Activated T-helper 1 cell treated with anti-CD3 and anti-CD28 coated beads, Interleukin-12 subunit alpha, Interleukin-12 subunit beta, Interleukin-2, Interleukin-4 antibody, amounts not matched to agents 30 ng/mL and 10 ng/mL and 1 ng/mL, durations not matched to agents 14 hours and 24 hours and 36 hours (primary cell): ENCODE data around the gene TRPV2. TPM values are rescaled to one million over a fixed set of nuclear protein-coding genes. Genes with fewer than 3 reads are reported as not detected.

Source experiments
- DNase-seq: peaks from one replicate; pipeline ENCODE4 v3.0.0; 2021; ENCODE audit warnings: low spot score
- H3K27ac Mint-ChIP-seq: one replicate; pipeline ENCODE4 v1.8.0; 2021; ENCODE audit warnings: mild to moderate bottlenecking, mixed read lengths
- H3K27me3 Mint-ChIP-seq: one replicate; pipeline ENCODE4 v1.8.0; 2022; ENCODE audit warnings: mild to moderate bottlenecking, moderate library complexity, mixed read lengths; ENCODE audit not compliant: insufficient read depth
- H3K36me3 Mint-ChIP-seq: one replicate; pipeline ENCODE4 v1.8.0; 2021; ENCODE audit warnings: low read depth, mixed read lengths
- H3K4me1 Mint-ChIP-seq: one replicate; pipeline ENCODE4 v1.8.0; 2021; ENCODE audit warnings: low read depth, mixed read lengths
- H3K4me3 Mint-ChIP-seq: one replicate; pipeline ENCODE4 v1.8.0; 2021; ENCODE audit warnings: mild to moderate bottlenecking, moderate library complexity, mixed read lengths
- H3K9me3 Mint-ChIP-seq: one replicate; pipeline ENCODE4 v1.8.0; 2021; ENCODE audit warnings: mixed read lengths
- intact Hi-C: fragments of 100-400 bp; cut with micrococcal nuclease; formaldehyde crosslinking; loops from one replicate; pipeline ENCODE4 v1.15.1; 2024
- total RNA-seq: library from RNA; stranded (reverse); gene quantifications from 2 replicates; pipeline ENCODE4 v1.2.3, GENCODE V29; 2022

TRPV2 gene
- total RNA-seq, 1 donor from 2014 or later = 42.2 TPM

- Mint-ChIP-seq H3K27ac (no peak overlapping the region), H3K9me3 (no peaks in the 10 kb centered on the region), H3K36me3 (peaks cover 8% of the 10 kb centered on the region), H3K27me3 (no peaks in the 10 kb centered on the region), H3K4me1 (peaks cover 7% of the 10 kb centered on the region), H3K4me3 (no peak overlapping the region)
- DNase-seq = no peak
- intact Hi-C loops = no loop called here
Observed at GRCh38 chr17:16455997-16456741, 40.8 kb downstream of the TRPV2 start.

DNA sequence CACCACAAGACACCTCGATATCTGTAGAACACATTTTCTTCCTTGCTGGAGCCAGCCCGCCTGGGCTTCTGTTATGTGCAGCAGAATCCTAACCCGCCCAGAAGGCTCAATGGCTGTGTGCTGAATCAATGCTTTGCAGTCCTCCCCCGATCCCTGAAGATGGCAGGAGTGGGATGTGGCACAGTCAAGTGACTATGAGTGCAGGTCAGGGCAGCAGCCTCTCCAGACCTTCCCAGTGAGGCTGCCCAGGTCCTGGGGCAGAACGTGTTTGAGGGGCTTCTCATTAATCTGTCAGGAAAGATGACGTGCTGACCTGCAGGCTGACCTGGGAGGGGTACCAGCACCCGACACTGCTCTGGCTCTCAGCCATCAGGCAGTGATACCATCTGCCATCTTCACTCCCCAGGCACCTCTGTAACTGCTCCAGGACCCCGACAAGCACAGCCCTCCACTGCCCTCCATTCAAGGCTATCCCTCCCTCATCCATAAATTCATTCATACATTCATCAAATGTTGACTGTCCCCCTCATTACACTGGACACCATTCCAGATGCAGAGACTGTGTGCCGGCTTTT, 41.5 kb downstream of the TRPV2 start:
- Mint-ChIP-seq H3K27ac (no peak overlapping the region), H3K4me3 (no peak overlapping the region), H3K36me3 (peaks cover 8% of the 10 kb centered on the region), H3K27me3 (no peaks in the 10 kb centered on the region), H3K4me1 (peaks cover 7% of the 10 kb centered on the region), H3K9me3 (no peaks in the 10 kb centered on the region)
- intact Hi-C loops = no loop called here
- no peak for DNase-seq

- Mint-ChIP-seq H3K4me1 (no peaks in the 10 kb centered on the region), H3K4me3 (no peak overlapping the region), H3K27me3 (no peaks in the 10 kb centered on the region), H3K36me3 (peaks cover 5% of the 10 kb centered on the region), H3K27ac (peak overlapping the region; percentile 4), H3K9me3 (no peaks in the 10 kb centered on the region)
- intact Hi-C loops = no loop called here
- DNase-seq = no peak
Observed at GRCh38 chr17:16459271-16459670, 43.9 kb downstream of the TRPV2 start.

- Mint-ChIP-seq H3K9me3 (no peaks in the 10 kb centered on the region), H3K27ac (no peak overlapping the region), H3K4me1 (no peaks in the 10 kb centered on the region), H3K4me3 (no peak overlapping the region), H3K36me3 (peaks cover 5% of the 10 kb centered on the region), H3K27me3 (no peaks in the 10 kb centered on the region)
- DNase-seq = no peak
- intact Hi-C loops = no loop called here
Observed at GRCh38 chr17:16459855-16460550, 44.6 kb downstream of the TRPV2 start.

- Mint-ChIP-seq H3K36me3 (peaks cover 5% of the 10 kb centered on the region), H3K4me1 (no peaks in the 10 kb centered on the region), H3K9me3 (no peaks in the 10 kb centered on the region), H3K27ac (no peak overlapping the region), H3K4me3 (no peak overlapping the region), H3K27me3 (no peaks in the 10 kb centered on the region)
- intact Hi-C loops = no loop called here
- DNase-seq = no peak
Observed at GRCh38 chr17:16460796-16461605, 45.6 kb downstream of the TRPV2 start.

- no peak overlapping the region for H3K27ac Mint-ChIP-seq
- intact Hi-C loops = no loop called here
- no peak overlapping the region for H3K4me3 Mint-ChIP-seq
- no peaks in the 10 kb centered on the region for H3K4me1 Mint-ChIP-seq
- no peaks in the 10 kb centered on the region for H3K9me3 Mint-ChIP-seq
- no peaks in the 10 kb centered on the region for H3K27me3 Mint-ChIP-seq
- H3K36me3 Mint-ChIP-seq = peaks cover 5% of the 10 kb centered on the region
- DNase-seq = no peak
Observed at GRCh38 chr17:16461606-16461866, 46.2 kb downstream of the TRPV2 start.

DNA sequence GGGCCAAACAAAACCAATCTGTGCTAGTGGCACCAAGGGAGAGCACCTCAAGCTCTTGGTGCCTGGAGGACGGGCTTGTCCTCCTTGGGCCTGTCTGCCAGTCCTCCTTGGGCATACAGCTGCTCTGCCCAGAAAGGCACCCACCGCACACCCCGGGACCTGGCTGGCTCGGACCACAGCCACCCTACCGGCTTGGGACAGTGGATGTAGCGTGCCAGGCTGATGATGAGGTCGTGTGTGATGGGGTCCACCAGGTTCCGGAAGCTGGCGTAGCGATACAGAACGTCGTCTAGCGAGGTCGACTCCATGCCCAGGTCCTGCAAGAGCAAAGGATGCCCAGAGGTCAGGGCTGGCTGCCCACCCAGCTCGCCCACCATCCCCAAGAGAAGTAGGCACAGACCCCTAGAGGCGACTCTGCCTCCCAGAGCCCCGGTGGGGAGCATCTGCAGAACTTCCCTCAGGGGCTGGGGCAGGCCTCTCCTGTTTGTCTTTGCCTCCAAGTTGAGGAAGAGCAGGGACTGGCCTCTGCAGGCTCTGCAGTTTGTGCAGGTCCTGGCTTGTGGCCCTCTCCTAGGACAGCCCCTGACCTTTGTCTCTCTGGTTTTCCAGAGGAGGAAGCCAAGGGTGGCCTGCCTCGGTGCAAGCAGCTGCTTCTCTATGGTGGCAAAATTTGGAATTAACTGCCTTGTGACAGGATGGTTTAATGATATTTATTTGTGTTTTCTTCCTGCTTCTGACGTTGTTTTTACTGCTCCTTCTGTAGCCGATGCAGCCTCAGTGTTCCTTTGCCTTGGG, 46.9 kb downstream of the TRPV2 start:
- Mint-ChIP-seq H3K27ac (peak overlapping the region; percentile 29), H3K4me3 (no peak overlapping the region)

DNA sequence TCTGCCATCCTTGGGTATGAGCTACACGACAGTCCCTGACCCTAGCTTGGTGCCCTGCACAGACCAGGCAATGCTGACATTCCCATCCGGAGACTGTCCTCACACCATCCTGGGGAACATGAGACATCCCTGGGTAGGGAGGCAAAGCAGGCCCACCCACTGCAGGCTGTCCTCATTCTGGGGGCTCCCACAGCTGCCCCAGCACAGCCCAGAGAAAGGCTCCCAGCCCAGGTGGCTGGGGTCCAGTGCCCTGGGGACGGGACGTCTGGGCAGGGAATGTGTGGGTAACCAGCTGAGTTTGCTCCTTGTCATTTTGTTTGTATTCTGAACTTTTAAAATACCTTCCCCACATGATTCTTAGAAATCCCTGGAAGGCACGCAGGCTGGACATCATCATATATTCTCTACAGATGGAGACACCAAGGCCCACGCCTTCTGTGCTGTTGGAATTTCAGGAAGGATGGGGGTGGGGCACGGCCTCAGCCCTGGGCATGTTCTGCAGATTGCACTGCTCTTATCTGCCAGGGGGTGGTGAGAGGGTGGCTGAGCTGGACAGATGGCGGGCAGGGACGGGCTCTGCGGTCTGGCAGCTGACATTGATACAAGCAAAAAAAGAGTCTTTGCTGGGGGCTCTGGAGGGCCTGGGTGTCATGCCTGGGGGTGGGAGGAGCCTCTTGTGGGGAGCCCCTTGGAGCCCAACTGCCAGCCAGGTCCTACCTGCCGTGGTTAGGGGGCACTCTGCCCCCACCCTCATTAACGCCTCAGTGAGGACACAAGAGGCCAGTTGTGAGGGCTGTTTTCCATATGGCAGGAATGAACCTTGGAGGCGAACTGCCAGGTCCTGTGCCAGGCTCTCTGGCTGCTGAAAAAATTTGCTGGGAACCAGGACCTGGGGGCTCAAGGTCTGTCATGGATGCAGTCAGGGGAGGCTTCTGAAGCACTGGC, 48.3 kb downstream of the TRPV2 start:
- Mint-ChIP-seq H3K4me3 (no peak overlapping the region), H3K9me3 (no peaks in the 10 kb centered on the region), H3K27me3 (no peaks in the 10 kb centered on the region), H3K36me3 (peaks cover 2% of the 10 kb centered on the region), H3K27ac (no peak overlapping the region), H3K4me1 (no peaks in the 10 kb centered on the region)
- DNase-seq = no peak
- intact Hi-C loops = no loop called here

More for the DNA sequence above, 46.9 kb downstream of the TRPV2 start:
- DNase-seq = no peak
- peaks cover 2% of the 10 kb centered on the region for H3K36me3 Mint-ChIP-seq
- intact Hi-C loops = no loop called here
- H3K4me1 Mint-ChIP-seq = no peaks in the 10 kb centered on the region
- no peaks in the 10 kb centered on the region for H3K27me3 Mint-ChIP-seq
- no peaks in the 10 kb centered on the region for H3K9me3 Mint-ChIP-seq

- Mint-ChIP-seq H3K9me3 (no peaks in the 10 kb centered on the region), H3K4me1 (no peaks in the 10 kb centered on the region), H3K4me3 (no peak overlapping the region), H3K27ac (no peak overlapping the region), H3K36me3 (peaks cover 2% of the 10 kb centered on the region), H3K27me3 (no peaks in the 10 kb centered on the region)
- no peak for DNase-seq
- intact Hi-C loops = no loop called here
Observed at GRCh38 chr17:16464303-16465051, 49.1 kb downstream of the TRPV2 start.

- intact Hi-C loops = no loop called here
- no peak for DNase-seq
- Mint-ChIP-seq H3K36me3 (peaks cover 2% of the 10 kb centered on the region), H3K4me1 (no peaks in the 10 kb centered on the region), H3K27ac (no peak overlapping the region), H3K4me3 (no peak overlapping the region), H3K9me3 (no peaks in the 10 kb centered on the region), H3K27me3 (no peaks in the 10 kb centered on the region)
Observed at GRCh38 chr17:16465052-16465312, 49.6 kb downstream of the TRPV2 start.

GRCh38 chr17:16465861-16466338, 50.5 kb downstream of the TRPV2 start:
- Mint-ChIP-seq H3K9me3 (no peaks in the 10 kb centered on the region), H3K27ac (no peak overlapping the region), H3K4me3 (no peak overlapping the region), H3K4me1 (peaks cover 3% of the 10 kb centered on the region), H3K27me3 (no peaks in the 10 kb centered on the region), H3K36me3 (peaks cover 2% of the 10 kb centered on the region)
- intact Hi-C loops = no loop called here
- DNase-seq = no peak
